SK-N-SH (cell line): ENCODE results near the gene GTF2I.
"Not testable (repeated sequence)": the region's sequence is repeated elsewhere in the genome, so short reads cannot be mapped to it uniquely, and the experiment has no call there.

Experiments
- EP300 ChIP-seq, 2 experiments: IDR thresholded peaks; 2 replicates each; pipeline versions ENCODE4 v1.4.0 to v1.6.1; 2012; ENCODE audit warnings: borderline replicate concordance in 1 of 2, low read depth in 1 of 2, low read length in 1 of 2
- MXI1 ChIP-seq: IDR thresholded peaks from 2 replicates; pipeline ENCODE4 v1.6.1; 2012; ENCODE audit warnings: mild to moderate bottlenecking, low read depth, low read length, improper control_type of control experiment
- SMC3 ChIP-seq: IDR thresholded peaks from 2 replicates; pipeline ENCODE4 v1.6.1; 2012; ENCODE audit warnings: low read depth, low read length, improper control_type of control experiment
- TF ChIP-seq, protein P1 (sequence below): fragments of 200-600 bp; sonication (generic); IDR thresholded peaks from 2 replicates; pipeline ENCODE4 v1.6.1; 2017; ENCODE audit warnings: antibody characterized with exemption, mild to moderate bottlenecking, moderate library complexity

DNA sequence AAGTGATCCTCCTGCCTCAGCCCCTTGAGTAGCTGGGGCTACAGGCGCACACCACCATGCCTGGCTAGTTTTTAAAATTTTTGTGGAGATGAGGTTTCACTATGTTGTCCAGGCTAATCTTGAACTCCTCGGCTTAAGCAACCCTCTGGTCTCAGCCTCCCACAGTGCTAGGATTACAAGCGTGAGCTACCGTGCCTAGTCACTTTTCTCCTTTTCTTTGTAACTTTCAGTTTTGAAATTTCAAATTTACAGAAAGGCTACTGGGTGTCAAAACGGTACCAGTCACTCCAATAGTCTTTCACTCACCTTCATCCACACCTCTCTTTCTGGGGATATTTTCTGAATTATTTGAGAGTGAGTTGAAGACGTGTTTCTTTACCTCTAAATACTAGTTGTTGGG is 117.6 kb downstream of the GTF2I start:
- not testable (repeated sequence) for TF ChIP-seq MXI1; EP300 (IDR thresholded peaks at IDR 0.05; ENCODE audit: borderline replicate concordance in 1 of 2, low read depth in 1 of 2, low read length in 1 of 2); SMC3
- TF ChIP-seq, protein P1, sequence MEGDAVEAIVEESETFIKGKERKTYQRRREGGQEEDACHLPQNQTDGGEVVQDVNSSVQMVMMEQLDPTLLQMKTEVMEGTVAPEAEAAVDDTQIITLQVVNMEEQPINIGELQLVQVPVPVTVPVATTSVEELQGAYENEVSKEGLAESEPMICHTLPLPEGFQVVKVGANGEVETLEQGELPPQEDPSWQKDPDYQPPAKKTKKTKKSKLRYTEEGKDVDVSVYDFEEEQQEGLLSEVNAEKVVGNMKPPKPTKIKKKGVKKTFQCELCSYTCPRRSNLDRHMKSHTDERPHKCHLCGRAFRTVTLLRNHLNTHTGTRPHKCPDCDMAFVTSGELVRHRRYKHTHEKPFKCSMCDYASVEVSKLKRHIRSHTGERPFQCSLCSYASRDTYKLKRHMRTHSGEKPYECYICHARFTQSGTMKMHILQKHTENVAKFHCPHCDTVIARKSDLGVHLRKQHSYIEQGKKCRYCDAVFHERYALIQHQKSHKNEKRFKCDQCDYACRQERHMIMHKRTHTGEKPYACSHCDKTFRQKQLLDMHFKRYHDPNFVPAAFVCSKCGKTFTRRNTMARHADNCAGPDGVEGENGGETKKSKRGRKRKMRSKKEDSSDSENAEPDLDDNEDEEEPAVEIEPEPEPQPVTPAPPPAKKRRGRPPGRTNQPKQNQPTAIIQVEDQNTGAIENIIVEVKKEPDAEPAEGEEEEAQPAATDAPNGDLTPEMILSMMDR = not testable (repeated sequence)
